Measurements from ENCODE around the gene USP25. TPM values are rescaled to one million over a fixed set of nuclear protein-coding genes. Genes with fewer than 3 reads are reported as not detected.

USP25 gene
- total RNA-seq, 1 experiment from 2014 or later = 33.6 TPM

DNA sequence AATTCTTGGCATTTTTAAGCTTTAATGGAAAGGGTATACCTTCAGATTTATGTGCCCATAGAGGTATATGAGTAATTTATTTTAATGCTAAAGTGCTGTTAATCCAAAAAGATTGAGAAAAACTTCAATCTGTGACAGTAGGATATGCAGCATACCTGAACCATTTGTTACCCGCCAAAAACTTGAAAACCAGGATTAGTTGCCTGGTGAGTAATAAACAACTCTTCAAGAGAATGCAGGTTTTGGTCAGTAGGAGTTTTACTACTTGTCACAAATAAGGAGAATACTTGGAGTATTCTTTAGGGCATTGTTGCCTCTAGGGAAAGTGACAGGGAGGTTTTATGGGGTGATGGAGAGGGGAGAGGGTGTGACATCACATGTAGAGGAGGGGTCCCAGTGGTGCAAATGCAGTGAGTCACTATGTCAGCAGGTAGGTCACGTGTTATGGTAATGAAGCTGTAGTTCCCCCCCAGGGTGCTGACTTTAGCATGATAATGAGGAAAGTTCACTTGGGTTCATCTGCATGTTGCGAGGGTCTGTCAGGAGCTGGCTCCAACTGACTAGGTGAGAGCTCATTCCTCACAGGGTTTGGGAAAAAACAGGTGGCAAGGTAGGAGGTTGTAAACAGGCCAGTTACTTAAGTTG, 23.1 kb downstream of the USP25 start:
- Histone ChIP-seq H3K4me1 (ENCODE audit: control insufficient read depth in 1 of 2, insufficient read depth in 2 of 2, low read length in 2 of 2) (no peaks in the 10 kb centered on the region), H3K27me3 (ENCODE audit: insufficient read depth, low read length) (no peaks in the 10 kb centered on the region), H3K9me2 (ENCODE audit: insufficient read depth) (no peaks in the 10 kb centered on the region), H3K27ac (ENCODE audit: low read depth, low read length) (no peak overlapping the region), H3K4me2 (ENCODE audit: low read length) (no peak overlapping the region), H3K79me2 (ENCODE audit: insufficient read depth, low read length) (peaks cover 96% of the 10 kb centered on the region), H3K9ac (ENCODE audit: low read length) (no peak overlapping the region), H3K36me3 (ENCODE audit: control insufficient read depth in 1 of 2, insufficient read depth in 2 of 2, low read length in 2 of 2) (0 out of 4 replicates have a peak, but pooled peaks cover 0 to 3% of the 10 kb centered on the region in 2 experiments), H3K9me3 (ENCODE audit: control insufficient read depth in 1 of 2, insufficient read depth in 1 of 2, low read depth in 1 of 2, low read length in 2 of 2) (no peaks in the 10 kb centered on the region; a peak in 1 of 4 replicates), H3K4me3 (replicated peaks in 1 of 2; ENCODE audit: low read depth in 1 of 2, low read length in 2 of 2) (no peak overlapping the region), H4K20me1 (ENCODE audit: insufficient read depth) (no peaks in the 10 kb centered on the region), H2AFZ (ENCODE audit: low read depth, low read length, poor library complexity, severe bottlenecking) (no peak overlapping the region)
- TF ChIP-seq, protein P1, sequence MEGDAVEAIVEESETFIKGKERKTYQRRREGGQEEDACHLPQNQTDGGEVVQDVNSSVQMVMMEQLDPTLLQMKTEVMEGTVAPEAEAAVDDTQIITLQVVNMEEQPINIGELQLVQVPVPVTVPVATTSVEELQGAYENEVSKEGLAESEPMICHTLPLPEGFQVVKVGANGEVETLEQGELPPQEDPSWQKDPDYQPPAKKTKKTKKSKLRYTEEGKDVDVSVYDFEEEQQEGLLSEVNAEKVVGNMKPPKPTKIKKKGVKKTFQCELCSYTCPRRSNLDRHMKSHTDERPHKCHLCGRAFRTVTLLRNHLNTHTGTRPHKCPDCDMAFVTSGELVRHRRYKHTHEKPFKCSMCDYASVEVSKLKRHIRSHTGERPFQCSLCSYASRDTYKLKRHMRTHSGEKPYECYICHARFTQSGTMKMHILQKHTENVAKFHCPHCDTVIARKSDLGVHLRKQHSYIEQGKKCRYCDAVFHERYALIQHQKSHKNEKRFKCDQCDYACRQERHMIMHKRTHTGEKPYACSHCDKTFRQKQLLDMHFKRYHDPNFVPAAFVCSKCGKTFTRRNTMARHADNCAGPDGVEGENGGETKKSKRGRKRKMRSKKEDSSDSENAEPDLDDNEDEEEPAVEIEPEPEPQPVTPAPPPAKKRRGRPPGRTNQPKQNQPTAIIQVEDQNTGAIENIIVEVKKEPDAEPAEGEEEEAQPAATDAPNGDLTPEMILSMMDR (IDR thresholded peaks at IDR 0.05 in 2 of 3, conservative IDR thresholded peaks at IDR 0.05 in 1 of 3; ENCODE audit: borderline replicate concordance in 1 of 3, insufficient read depth in 1 of 3, low read depth in 2 of 3, low read length in 2 of 3) = no peak
- TF ChIP-seq SP1 (IDR thresholded peaks at IDR 0.05; ENCODE audit: low read depth) = no peak
- no peak for TF ChIP-seq ZNF274 (IDR thresholded peaks at IDR 0.05; ENCODE audit: low read depth, low read length)
- no peak for TF ChIP-seq JUND (IDR thresholded peaks at IDR 0.05)
- no peak for TF ChIP-seq EZH2 (IDR thresholded peaks at IDR 0.05)
- TF ChIP-seq, protein P2, sequence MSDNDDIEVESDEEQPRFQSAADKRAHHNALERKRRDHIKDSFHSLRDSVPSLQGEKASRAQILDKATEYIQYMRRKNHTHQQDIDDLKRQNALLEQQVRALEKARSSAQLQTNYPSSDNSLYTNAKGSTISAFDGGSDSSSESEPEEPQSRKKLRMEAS (IDR thresholded peaks at IDR 0.05) = no peak
- no peak for TF ChIP-seq ZFX (IDR thresholded peaks at IDR 0.05)
- TF ChIP-seq, protein P3, sequence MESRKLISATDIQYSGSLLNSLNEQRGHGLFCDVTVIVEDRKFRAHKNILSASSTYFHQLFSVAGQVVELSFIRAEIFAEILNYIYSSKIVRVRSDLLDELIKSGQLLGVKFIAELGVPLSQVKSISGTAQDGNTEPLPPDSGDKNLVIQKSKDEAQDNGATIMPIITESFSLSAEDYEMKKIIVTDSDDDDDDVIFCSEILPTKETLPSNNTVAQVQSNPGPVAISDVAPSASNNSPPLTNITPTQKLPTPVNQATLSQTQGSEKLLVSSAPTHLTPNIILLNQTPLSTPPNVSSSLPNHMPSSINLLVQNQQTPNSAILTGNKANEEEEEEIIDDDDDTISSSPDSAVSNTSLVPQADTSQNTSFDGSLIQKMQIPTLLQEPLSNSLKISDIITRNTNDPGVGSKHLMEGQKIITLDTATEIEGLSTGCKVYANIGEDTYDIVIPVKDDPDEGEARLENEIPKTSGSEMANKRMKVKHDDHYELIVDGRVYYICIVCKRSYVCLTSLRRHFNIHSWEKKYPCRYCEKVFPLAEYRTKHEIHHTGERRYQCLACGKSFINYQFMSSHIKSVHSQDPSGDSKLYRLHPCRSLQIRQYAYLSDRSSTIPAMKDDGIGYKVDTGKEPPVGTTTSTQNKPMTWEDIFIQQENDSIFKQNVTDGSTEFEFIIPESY (IDR thresholded peaks at IDR 0.05; ENCODE audit: extremely low read depth, insufficient replicate concordance, low read length) = no peak
- no peak for TF ChIP-seq YY1 (IDR thresholded peaks at IDR 0.05; ENCODE audit: extremely low read depth, insufficient replicate concordance, low read depth, low read length)
- no peak for TF ChIP-seq SIN3A (IDR thresholded peaks at IDR 0.05; ENCODE audit: low read depth)
- no peak for ATAC-seq
- ChIA-PET CTCF (no interaction called here), POLR2A (no interaction called here), RAD21 (ENCODE audit: low non-redundant PET in 1 of 2, low total read pairs in 2 of 2, uncharacterized antibody in 2 of 2, unreplicated experiment in 2 of 2) (no interaction called here)
- no peak for DNase-seq (ENCODE audit: low read depth, low spot score)
- BruUV-seq (replicated peaks) = no TSS peak
- intact Hi-C loops (cut with micrococcal nuclease) = no loop called here
